Esophagus squamous epithelium (tissue), 4 donors: Measurements from ENCODE around the gene SPINK1.

Experiments
- CTCF ChIP-seq, 6 experiments: fragments of 450-650 bp in 4 of 6; fragments of 200-600 bp in 2 of 6; sonication (generic) in 2 of 6; IDR thresholded peaks; one replicate each; pipeline ENCODE4 v1.5.1; 2016 to 2019; ENCODE audit warnings: antibody characterized with exemption in 6 of 6, mild to moderate bottlenecking in 4 of 6, moderate library complexity in 4 of 6
- POLR2A ChIP-seq, 4 donors: fragments of 450-650 bp; IDR thresholded peaks; one replicate each; pipeline ENCODE4 v1.6.1; 2017; ENCODE audit warnings: antibody characterized with exemption in 4 of 4, mild to moderate bottlenecking in 4 of 4, moderate library complexity in 3 of 4

DNA sequence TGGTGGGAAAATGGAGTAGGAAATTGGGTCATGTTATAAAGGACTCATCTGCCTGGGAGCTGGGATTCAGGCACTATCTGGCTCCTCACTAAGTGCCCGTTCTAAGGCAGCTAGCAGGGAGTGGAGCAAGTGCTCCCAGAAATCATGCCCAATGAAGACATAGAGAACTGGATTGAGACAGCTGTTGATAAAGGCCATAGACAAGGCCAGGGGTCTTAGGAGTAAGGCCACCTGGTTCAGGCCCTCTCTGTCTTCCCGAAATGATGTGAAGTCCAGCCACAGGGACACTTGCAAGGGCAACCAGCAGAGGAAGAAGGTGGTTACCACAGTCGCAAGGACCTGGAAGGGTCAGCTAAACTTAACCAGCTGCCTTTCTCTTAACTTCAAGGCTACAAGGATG lies 20.1 kb upstream of the SPINK1 start:
- no peak for TF ChIP-seq CTCF (IDR thresholded peaks at IDR 0.05)
- no peak for TF ChIP-seq POLR2A (IDR thresholded peaks at IDR 0.05)
